SIG-M5 treated with dmso at 0.1 percent for 504 hours (cell line): Measurements from ENCODE around the gene OR51A4.
"Not testable (repeated sequence)": the region's sequence is repeated elsewhere in the genome, so short reads cannot be mapped to it uniquely, and the experiment has no call there.

Experiments used
- DNase-seq: peaks from one replicate; lab custom pipeline; 2025; ENCODE audit not compliant: unreplicated experiment; lab: John Stamatoyannopoulos, UW

The OR51A4 gene, protein sequence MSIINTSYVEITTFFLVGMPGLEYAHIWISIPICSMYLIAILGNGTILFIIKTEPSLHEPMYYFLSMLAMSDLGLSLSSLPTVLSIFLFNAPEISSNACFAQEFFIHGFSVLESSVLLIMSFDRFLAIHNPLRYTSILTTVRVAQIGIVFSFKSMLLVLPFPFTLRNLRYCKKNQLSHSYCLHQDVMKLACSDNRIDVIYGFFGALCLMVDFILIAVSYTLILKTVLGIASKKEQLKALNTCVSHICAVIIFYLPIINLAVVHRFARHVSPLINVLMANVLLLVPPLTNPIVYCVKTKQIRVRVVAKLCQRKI

DNA sequence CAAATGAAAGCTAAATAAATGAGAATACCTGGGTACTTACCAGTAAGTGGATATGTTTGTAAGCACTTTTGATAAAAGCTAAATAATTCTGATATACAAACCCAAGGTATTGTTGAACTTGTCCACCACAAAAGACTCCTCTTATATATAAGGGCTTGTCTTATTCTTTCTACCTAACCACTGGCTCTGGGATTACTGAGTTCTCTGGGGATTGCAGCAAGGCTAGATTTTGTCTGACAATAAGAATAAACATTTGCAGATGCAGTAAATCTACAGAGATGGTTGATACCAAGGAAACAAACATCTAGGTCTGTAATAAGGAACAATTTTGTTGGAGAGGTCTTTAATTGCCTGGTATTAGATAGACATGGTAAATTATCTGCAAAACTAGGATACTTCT is at the start of gene OR51A4:
Gene OR51A4, minus strand, starts transcription at position 101 of the 400 bp plus-strand sequence. CDS start 505 bp downstream, outside the sequence.
- no peak for DNase-seq

DNA sequence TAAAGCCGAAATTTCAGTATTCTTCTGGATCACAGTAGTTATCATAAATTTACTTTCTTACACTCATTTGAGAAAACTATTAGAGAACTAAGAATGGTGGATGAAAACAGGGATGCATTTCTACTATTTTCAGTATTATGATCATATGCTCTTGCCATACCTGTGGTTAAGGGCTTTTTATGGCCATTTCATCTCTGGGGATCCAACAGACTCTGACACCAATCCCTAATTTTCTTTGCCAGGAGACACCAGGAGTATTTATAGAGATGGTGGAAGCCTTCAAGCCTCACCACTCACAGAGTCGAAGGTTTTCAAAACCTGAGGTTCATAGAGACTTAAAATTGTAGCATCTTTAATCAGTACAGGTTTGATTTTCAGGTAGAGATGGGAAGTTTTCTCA is 47.1 kb upstream of the OR51A4 start, which contains the start of gene OR51L1:
Gene OR51L1, plus strand, starts transcription at position 301 of the 400 bp plus-strand sequence. CDS start 4,132 bp downstream, outside the sequence.
- DNase-seq, result no peak

DNA sequence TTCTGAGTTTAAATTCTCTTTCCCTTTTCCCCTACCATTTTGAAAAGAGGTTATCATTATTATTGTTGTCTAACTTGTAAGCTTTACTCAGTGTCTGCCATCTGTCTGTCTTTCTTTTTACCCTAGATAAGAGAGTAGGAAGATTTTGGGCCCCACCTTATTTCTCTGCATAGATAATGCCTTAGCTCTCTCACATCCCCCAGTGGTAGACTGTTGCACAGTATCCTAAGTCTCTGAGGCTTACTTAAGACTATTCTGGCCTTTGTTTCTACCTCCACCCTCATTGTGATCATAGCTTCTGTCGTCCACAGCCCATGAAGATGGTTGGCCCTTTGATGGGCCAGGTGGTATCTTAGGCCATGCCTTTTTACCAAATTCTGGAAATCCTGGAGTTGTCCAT is 43.7 kb upstream of the OR51A4 start:
- no peak for DNase-seq

DNA sequence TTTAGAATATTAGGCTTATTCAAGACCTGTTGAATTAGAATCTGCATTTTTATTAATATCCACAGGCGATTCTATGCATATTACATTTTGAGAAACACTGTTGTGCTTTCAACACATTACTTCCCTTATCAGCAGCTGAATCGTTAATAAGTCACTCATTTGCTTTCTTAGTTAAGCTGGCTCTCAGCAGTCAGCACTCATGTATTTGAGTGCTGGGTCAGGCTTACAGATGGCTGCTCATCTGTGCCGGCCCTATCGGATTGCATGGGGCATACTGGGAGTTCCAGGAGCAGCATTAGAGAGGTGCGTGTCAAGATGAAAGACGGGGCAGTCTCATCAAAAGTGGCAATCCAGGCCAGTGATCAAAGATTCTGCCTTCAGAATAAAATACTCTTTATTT is 36.4 kb upstream of the OR51A4 start:
- DNase-seq, result no peak

DNA sequence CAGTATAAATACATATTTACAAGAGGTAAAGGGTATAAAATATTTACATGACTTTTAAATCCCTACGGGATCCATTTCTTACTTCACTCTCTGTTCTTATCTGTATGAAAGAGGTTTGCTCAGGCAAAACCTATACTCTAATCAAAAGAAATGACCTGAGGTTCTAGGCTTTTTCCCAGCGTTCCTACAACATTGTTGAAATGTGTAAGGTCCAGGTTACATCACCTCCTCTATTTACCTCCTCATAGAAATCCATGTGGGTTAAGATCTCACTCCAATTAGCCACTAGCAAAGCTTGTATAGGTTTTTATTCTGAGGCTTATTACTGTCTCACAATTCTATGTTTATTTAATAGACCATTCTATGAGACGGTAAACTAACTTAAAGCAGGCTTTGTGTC is 35.3 kb upstream of the OR51A4 start:
- no peak for DNase-seq

DNA sequence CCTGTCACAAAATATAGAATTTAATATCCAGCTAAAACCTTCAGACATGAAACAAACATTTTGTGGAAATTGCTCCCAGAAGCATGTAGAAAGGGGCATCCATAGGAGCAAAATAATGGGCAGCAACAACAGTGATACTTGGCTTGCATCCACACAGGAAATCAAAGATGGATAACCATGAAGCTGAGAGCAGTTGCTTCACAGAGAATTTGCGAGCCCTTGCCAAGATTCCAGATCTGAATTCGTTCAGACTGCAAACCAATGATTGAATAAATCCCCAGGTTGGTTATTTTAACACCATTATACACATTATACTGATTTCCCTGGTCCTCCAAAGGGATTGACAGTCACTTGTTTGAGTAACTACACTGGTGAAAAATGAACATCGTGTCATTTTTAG is 31.6 kb upstream of the OR51A4 start:
- no peak for DNase-seq

DNA sequence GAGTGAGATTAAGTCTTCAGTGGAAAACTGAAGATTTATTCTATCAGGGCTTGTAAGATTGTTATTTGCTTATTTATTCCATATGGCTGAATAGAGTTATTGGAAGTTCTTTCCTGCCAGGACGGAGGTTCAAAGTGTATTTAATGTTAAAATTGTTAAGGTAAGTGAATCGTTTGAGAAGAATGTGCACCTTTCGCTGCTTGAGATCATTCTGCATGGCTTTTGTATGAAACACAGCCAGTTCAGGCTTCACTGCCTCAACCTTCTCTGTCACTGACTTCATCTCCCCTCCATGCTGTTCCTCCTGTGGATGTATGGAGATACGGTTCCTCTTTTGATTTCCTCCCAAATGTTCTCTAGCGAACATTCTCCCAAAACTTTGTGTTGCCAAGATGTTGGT is 28.0 kb upstream of the OR51A4 start:
- no peak for DNase-seq

DNA sequence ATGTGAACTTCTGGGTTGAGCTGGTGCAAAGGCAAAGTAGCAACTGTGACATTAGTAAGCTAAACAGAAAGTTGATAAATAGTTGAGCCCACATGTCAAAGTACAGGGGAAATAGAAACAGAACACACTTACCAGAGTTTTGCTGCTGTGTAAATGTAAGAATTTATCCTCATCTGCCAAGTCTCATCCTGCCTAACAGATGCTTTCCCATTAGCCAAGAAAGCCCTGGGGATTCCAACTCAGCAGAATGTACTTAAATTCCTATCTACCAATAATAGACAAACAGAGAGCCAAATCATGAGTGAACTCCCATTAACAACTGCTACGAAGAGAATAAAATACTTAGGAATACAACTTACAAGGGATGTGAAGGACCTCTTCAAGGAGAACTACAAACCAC is 15.4 kb upstream of the OR51A4 start:
- DNase-seq, result no peak

DNA sequence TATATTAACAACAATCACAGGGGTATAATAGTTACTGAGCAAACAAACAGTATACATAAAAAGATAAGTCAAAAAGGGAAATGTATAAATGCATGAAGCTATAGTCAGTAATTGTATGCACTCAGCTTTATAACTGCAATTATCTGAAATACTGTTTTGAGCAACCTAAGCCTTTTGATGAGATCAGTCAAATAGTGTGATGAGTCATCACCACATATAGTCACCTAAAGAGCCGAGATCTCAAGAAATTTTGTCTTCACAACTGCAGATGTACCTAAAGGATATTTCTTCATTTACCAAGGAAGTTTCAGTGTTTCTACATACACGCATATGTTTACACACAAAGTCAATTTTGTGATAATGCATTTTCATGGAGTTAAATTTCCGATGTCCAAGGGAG is 13.5 kb upstream of the OR51A4 start:
- no peak for DNase-seq

DNA sequence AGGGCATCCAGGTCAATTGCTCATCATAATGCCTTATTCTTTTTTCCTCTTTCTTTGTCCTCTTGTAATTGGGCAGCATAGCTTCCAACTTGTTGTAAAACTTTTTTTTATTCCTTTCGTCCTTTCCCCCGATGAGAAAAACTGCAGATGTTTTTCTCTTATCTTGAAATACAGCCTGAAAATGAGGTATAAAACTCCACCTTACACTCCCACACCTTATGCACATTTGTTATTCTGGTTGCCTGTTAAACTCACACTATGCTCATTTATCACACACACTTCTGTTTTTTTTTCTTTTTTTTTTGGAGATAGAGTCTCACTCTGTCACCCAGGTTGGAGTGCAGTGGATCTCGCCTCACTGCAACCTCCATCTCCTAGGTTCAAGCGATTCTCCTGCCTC is 10.0 kb upstream of the OR51A4 start:
- DNase-seq, result no peak

DNA sequence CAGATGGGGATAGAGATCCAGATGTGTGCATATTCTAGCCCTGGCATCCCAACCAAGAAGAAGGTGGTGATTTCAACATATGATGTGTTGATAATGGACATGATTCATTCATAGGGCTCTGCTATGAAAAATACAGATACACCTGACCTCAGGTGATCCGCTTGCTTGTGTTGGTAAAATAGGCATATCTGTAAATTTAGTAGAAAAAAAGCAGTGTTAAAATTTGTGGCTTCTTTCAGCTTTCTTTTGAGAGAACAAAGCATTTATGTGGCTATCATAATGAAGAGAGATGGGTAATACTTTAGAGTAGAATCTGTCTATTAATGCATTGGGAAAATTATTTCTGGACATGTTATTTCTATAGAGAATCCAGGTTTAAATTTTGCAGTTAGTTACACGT is 8.2 kb upstream of the OR51A4 start, which contains the start of gene OR51A2:
Gene OR51A2, minus strand, starts transcription at position 101 of the 400 bp plus-strand sequence. Its CDS starts 0 bp downstream, at position 101.
- not testable (repeated sequence) for DNase-seq

DNA sequence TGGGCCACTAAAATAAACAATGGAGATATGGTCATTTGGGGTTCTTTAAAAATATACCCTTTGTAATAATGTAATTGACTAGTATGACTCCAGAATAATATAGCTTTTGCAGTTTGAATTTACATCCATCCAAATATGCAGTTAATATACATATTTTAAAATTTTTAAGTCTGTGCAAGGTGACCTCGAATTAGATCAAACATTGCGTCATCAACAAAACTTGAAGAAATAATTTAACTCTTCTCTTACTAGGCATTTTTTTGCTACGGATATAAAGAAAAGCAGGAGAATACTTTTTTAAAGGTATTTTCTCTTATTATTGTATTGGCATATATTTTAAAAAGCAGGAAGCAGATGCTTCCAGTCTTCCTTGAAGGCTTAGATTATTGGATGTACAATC is 10.7 kb downstream of the OR51A4 start:
- DNase-seq, result no peak

DNA sequence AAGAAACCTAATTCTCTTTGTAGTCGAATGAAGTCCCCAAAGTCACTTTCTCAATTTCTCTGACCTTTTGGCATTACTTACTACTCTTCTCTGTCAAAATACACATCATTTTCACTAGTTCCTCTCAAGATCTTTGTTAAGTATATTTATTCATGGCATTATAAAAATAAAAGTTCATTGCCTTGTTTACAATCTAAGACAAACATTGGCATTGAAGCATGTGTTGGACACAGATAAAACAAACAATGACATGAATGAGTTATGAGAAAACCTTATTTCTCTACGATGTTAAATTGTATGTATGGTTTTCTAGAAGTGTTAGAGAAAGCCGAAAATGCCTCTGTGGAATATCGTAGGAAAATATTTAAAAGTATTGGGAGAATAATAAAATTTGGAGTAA is 14.7 kb downstream of the OR51A4 start:
- DNase-seq, result no peak

DNA sequence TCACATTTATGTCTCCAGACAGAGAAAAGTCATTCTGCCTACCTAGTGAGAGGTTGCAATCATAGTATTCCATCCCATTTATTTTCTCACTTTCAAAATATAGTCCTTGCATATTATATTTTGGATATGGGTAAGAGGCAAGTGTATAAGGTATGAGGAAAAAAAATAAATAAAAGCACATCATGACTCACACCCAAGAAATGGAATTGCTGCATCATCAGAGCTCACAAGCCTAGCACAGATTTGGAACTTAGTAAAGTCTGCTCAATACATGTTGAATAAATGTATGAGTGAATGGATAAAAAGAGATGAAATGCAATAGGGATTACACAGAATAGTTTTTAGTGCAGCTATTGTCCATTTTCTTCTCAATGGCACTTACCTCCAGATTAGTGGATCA is 20.8 kb downstream of the OR51A4 start:
- DNase-seq, result no peak

DNA sequence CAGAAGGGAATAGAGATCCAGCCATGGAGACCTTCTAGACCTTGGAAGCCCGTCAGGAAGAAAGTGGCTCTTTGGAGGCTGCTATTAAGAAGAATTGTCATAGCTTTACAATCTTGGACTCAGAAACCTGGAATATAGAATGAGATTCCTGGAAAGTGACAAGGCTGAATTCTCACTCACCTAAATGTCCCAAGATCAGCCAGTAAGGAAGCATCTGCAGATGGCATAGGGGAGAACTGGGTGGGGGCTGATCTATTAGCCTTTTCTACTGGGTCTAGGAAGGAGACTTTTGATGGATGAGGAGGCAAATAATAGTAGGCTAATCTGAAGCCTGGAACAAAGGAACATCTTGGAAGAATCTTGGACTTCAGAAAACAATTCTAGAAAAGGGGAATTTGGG is 23.2 kb downstream of the OR51A4 start, which contains the start of gene OR51G1:
Gene OR51G1, minus strand, starts transcription at position 101 of the 400 bp plus-strand sequence. Its CDS starts 0 bp downstream, at position 101.
- no peak for DNase-seq

DNA sequence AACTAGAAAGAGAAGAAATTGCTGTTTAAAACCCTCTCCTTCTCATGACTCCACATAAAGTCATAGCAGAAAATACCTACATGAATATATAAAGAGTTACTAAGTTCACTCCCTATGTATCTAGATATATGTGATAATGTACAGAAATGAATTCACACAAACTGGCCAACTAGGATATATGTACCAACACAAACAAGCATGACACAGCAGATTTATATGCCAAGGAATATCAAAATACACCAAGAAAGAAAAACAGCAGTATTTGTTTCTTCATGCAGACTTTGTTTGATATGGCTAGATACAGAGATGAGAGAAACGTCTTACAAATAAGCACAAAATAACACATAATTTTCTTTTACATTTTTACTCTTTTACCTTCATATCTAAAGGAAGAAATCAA is 25.1 kb downstream of the OR51A4 start:
- DNase-seq, result no peak

DNA sequence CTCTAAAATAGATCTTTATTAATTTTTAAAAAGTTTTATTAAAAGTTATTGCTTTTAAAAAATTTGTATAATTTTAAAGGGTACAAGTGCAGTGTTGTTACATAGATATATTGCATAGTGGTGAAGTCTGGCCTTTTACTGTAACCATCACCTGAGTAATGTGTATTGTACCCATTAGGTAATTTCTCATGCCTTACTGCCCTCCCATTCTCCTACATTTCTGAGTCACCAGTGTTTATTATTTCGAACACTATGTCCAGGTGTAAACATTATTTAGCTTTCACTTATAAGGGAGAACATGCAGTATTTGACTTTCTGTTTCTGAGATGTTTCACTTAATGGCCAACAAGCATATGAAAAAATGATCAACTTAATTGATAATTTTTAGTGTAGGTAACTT is 25.6 kb downstream of the OR51A4 start:
- DNase-seq, result no peak

DNA sequence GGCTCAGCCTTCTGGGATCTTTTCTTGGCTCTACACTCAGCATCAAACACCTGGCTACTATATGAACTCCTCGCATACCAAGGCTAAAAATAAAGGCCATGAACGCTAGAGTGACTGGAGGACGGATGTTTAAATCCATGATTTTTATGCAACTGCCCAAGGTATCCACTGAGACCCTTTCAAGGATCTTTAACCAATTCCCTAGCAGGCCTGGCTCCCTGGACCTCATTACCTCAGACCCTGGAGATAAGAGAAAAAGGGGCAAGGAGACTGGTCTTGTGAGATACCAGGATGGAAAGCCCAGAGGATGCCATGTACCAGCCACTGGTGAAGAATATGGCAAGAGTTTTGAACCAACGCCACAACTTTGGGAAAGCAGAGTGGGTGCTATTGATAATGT is 28.2 kb downstream of the OR51A4 start, which contains the start of gene OR51G2:
Gene OR51G2, minus strand, starts transcription at position 101 of the 400 bp plus-strand sequence. CDS start 3,687 bp downstream, outside the sequence.
- DNase-seq, result no peak

DNA sequence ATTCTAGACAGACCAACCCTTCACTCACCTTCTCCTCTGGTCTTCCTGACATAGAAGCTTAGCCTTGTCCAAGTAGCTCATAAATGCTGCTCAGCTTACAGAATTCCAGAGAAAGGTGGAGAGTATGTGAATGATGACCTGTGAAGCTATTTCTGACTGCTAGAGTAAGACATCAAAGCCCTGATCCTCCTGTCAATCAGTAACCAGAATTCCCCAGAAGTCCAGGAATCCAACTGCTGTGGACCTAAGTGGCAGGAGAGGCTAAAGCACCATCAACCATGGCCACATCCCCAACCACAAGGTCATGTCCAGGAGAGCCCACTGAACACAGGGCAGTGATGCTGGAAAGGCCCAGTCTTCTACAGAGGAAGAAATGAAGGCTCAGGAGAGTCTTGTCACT is 30.8 kb downstream of the OR51A4 start:
- no peak for DNase-seq

DNA sequence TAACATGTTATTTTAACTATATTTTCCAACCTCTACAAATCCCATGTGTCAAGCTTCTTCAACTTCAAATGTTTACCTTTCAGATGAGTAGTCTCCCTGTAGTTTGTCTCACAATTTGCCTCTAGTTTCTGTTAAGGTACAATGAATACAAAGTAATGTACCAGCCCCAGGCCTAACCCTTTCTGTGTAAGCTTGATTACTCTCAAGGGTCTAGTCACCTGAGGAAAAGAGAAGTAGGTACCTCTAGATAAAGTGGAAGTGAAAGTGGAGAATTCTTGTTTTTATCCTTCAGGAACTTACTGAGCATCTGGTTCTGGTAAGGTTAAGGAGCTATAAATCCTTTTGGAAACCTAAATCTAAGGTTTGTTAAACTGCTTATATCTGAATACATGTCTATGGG is 43.9 kb downstream of the OR51A4 start, which contains the start of gene OR51A7:
Gene OR51A7, plus strand, starts transcription at position 300 of the 400 bp plus-strand sequence. CDS start 3,587 bp downstream, outside the sequence.
- no peak for DNase-seq
